HEK293 (cell line): ENCODE data around the gene NEK7.

Source experiments
- CTCF ChIA-PET: fragments of 350-600 bp; formaldehyde crosslinking; extraction: SDS; loops from one replicate; lab custom pipeline; 2021; ENCODE audit warnings: antibody characterized with exemption; lab: Yijun Ruan, JAX
- POLR2A ChIA-PET: fragments of 300-600 bp; formaldehyde crosslinking; extraction: SDS; loops from one replicate; lab custom pipeline; 2020; ENCODE audit warnings: antibody characterized with exemption, inconsistent platforms; lab: Yijun Ruan, JAX
- H3K27ac ChIP-seq: fragments of 200-500 bp; sonication (Bioruptor generic); 2 replicates; pipeline ENCODE4 v1.5.1; 2014; ENCODE audit warnings: low read depth, low read length, control low read depth, inconsistent platforms; ENCODE audit errors: extremely low read depth
- H3K36me3 ChIP-seq, 2 experiments: fragments of 200-500 bp in 1 of 2; sonication (Bioruptor generic) in 1 of 2; 1 replicate in 1 of 2; 2 replicates in 1 of 2; pipeline ENCODE4 v1.5.1; 2014 to 2017; ENCODE audit warnings: inconsistent platforms in 2 of 2, low read length in 2 of 2; ENCODE audit not compliant: control insufficient read depth in 2 of 2, insufficient read depth in 1 of 2
- H3K4me1 ChIP-seq: fragments of 200-500 bp; sonication (Bioruptor generic); 2 replicates; pipeline ENCODE4 v1.5.1; 2014; ENCODE audit warnings: mild to moderate bottlenecking, low read length, inconsistent platforms; ENCODE audit not compliant: control insufficient read depth, insufficient read depth
- H3K4me3 ChIP-seq: 2 replicates; pipeline ENCODE4 v1.5.1; 2011; ENCODE audit warnings: low read depth, mild to moderate bottlenecking, control low read depth, low read length, moderate library complexity
- H3K9me3 ChIP-seq: fragments of 200-500 bp; sonication (Bioruptor generic); 2 replicates; pipeline ENCODE4 v1.5.1; 2014; ENCODE audit warnings: low read depth, low read length, inconsistent platforms; ENCODE audit not compliant: control insufficient read depth, insufficient read depth
- ELK4 ChIP-seq: IDR thresholded peaks from 2 replicates; pipeline ENCODE4 v1.6.1; 2011; ENCODE audit warnings: mild to moderate bottlenecking, low read depth, low read length, borderline replicate concordance
- GFI1B ChIP-seq: fragments of 450-650 bp; formaldehyde crosslinking; IDR thresholded peaks from 2 replicates; pipeline ENCODE4 v1.5.1; 2016; ENCODE audit warnings: missing biosample characterization, missing genetic modification characterization
- HIC1 ChIP-seq: fragments of 450-650 bp; formaldehyde crosslinking; IDR thresholded peaks from 2 replicates; pipeline ENCODE4 v1.5.1; 2016; ENCODE audit warnings: missing biosample characterization, missing genetic modification characterization
- INSM2 ChIP-seq: fragments of 450-650 bp; formaldehyde crosslinking; IDR thresholded peaks from 2 replicates; pipeline ENCODE4 v1.5.1; 2016; ENCODE audit warnings: missing biosample characterization, missing genetic modification characterization
- OSR2 ChIP-seq: fragments of 450-650 bp; formaldehyde crosslinking; IDR thresholded peaks from 2 replicates; pipeline ENCODE4 v1.5.1; 2016; ENCODE audit warnings: missing biosample characterization, missing genetic modification characterization
- SALL2 ChIP-seq: fragments of 450-650 bp; formaldehyde crosslinking; IDR thresholded peaks from 2 replicates; pipeline ENCODE4 v1.5.0; 2017; ENCODE audit warnings: missing biosample characterization, mild to moderate bottlenecking, missing genetic modification characterization, borderline replicate concordance
- SCRT2 ChIP-seq: fragments of 450-650 bp; formaldehyde crosslinking; IDR thresholded peaks from 2 replicates; pipeline ENCODE4 v1.5.1; 2016; ENCODE audit warnings: missing biosample characterization, missing genetic modification characterization
- ZBTB44 ChIP-seq: fragments of 450-650 bp; IDR thresholded peaks from 2 replicates; pipeline ENCODE4 v1.5.1; 2018; ENCODE audit warnings: missing biosample characterization, mild to moderate bottlenecking, missing genetic modification characterization
- ZEB2 ChIP-seq: fragments of 450-650 bp; formaldehyde crosslinking; IDR thresholded peaks from 2 replicates; pipeline ENCODE4 v1.5.1; 2016; ENCODE audit warnings: missing biosample characterization, missing genetic modification characterization
- ZFP37 ChIP-seq: fragments of 450-650 bp; formaldehyde crosslinking; IDR thresholded peaks from 2 replicates; pipeline ENCODE4 v1.5.1; 2016; ENCODE audit warnings: missing biosample characterization, missing genetic modification characterization
- ZNF10 ChIP-seq: fragments of 450-650 bp; formaldehyde crosslinking; IDR thresholded peaks from 2 replicates; pipeline ENCODE4 v1.5.1; 2017; ENCODE audit warnings: missing biosample characterization, missing genetic modification characterization
- ZNF157 ChIP-seq: fragments of 450-650 bp; formaldehyde crosslinking; IDR thresholded peaks from 2 replicates; pipeline ENCODE4 v1.5.1; 2016; ENCODE audit warnings: missing biosample characterization, missing genetic modification characterization
- ZNF239 ChIP-seq: fragments of 450-650 bp; formaldehyde crosslinking; IDR thresholded peaks from 2 replicates; pipeline ENCODE4 v1.5.1; 2016; ENCODE audit warnings: missing biosample characterization, missing genetic modification characterization
- ZNF266 ChIP-seq: fragments of 450-650 bp; formaldehyde crosslinking; IDR thresholded peaks from 2 replicates; pipeline ENCODE4 v1.5.1; 2016; ENCODE audit warnings: missing biosample characterization, missing genetic modification characterization, low read depth
- ZNF354C ChIP-seq: fragments of 450-650 bp; formaldehyde crosslinking; IDR thresholded peaks from 2 replicates; pipeline ENCODE4 v1.5.1; 2016; ENCODE audit warnings: missing biosample characterization, missing genetic modification characterization, low read depth, borderline replicate concordance
- ZNF529 ChIP-seq: fragments of 450-650 bp; formaldehyde crosslinking; IDR thresholded peaks from 2 replicates; pipeline ENCODE4 v1.5.1; 2017; ENCODE audit warnings: missing genetic modification characterization, missing biosample characterization; ENCODE audit not compliant: insufficient replicate concordance
- ZNF549 ChIP-seq: fragments of 450-650 bp; IDR thresholded peaks from 2 replicates; pipeline ENCODE4 v1.5.1; 2018; ENCODE audit warnings: missing biosample characterization, missing genetic modification characterization, mild to moderate bottlenecking, inconsistent platforms, moderate library complexity
- ZNF555 ChIP-seq: fragments of 450-650 bp; formaldehyde crosslinking; conservative IDR thresholded peaks from 2 replicates; pipeline ENCODE4 v1.5.1; 2017; ENCODE audit warnings: missing biosample characterization, mild to moderate bottlenecking, missing genetic modification characterization, inconsistent platforms
- ZNF585B ChIP-seq: fragments of 450-650 bp; formaldehyde crosslinking; IDR thresholded peaks from 2 replicates; pipeline ENCODE4 v1.5.1; 2016; ENCODE audit warnings: missing biosample characterization, missing genetic modification characterization
- ZNF621 ChIP-seq: fragments of 450-650 bp; formaldehyde crosslinking; IDR thresholded peaks from 2 replicates; pipeline ENCODE4 v1.5.1; 2017; ENCODE audit warnings: missing biosample characterization, missing genetic modification characterization
- ZNF830 ChIP-seq: fragments of 450-650 bp; IDR thresholded peaks from 2 replicates; pipeline ENCODE4 v1.5.0; 2018; ENCODE audit warnings: missing biosample characterization, missing genetic modification characterization, low read depth, mild to moderate bottlenecking, moderate library complexity
- ZNF837 ChIP-seq: fragments of 450-650 bp; formaldehyde crosslinking; IDR thresholded peaks from 2 replicates; pipeline ENCODE4 v1.5.1; 2016; ENCODE audit warnings: missing biosample characterization, missing genetic modification characterization
- ZNF843 ChIP-seq: fragments of 450-650 bp; formaldehyde crosslinking; IDR thresholded peaks from 2 replicates; pipeline ENCODE4 v1.5.1; 2016; ENCODE audit warnings: missing biosample characterization, missing genetic modification characterization
- ZSCAN5A ChIP-seq: fragments of 450-650 bp; formaldehyde crosslinking; IDR thresholded peaks from 2 replicates; pipeline ENCODE4 v1.5.1; 2016; ENCODE audit warnings: missing biosample characterization, missing genetic modification characterization

The NEK7 gene

GRCh38 chr1:198151688-198152087 is 5.1 kb upstream of the NEK7 start (continued):
- TF ChIP-seq HIC1 (tag by site-specific recombination): no peak

GRCh38 chr1:198153103-198153502 is 3.7 kb upstream of the NEK7 start:
- H3K4me1 ChIP-seq: no peaks in the 10 kb centered on the region
- no peaks in the 10 kb centered on the region for H3K36me3 ChIP-seq
- no peaks in the 10 kb centered on the region for H3K9me3 ChIP-seq
- ChIA-PET POLR2A (no interaction called here), CTCF (no interaction called here)
- no peak overlapping the region for H3K4me3 ChIP-seq
- no peak overlapping the region for H3K27ac ChIP-seq
- TF ChIP-seq SCRT2 (tag by site-specific recombination) (peak; percentile 72), ZNF157 (tag by site-specific recombination) (no peak), ZNF555 (tag by site-specific recombination) (no peak), ZNF266 (tag by site-specific recombination) (no peak), ZNF549 (tag by site-specific recombination) (no peak)

- POLR2A ChIA-PET: no interaction called here
- TF ChIP-seq ZSCAN5A (tag by site-specific recombination) (no peak), OSR2 (tag by site-specific recombination) (no peak), ELK4 (no peak), ZFP37 (no peak), ZBTB44 (tag by site-specific recombination) (no peak), ZNF621 (no peak), ZNF10 (tag by site-specific recombination) (no peak), GFI1B (tag by site-specific recombination) (no peak), ZNF354C (tag by site-specific recombination) (no peak), ZEB2 (tag by site-specific recombination) (no peak), INSM2 (tag by site-specific recombination) (no peak), ZNF239 (tag by site-specific recombination) (no peak), SALL2 (tag by site-specific recombination) (no peak), ZNF830 (tag by site-specific recombination) (no peak), ZNF837 (tag by site-specific recombination) (no peak), ZNF843 (tag by site-specific recombination) (no peak), ZNF585B (no peak), ZNF529 (tag by site-specific recombination) (no peak)
- Histone ChIP-seq H3K4me3 (no peak overlapping the region), H3K36me3 (no peaks in the 10 kb centered on the region), H3K27ac (no peak overlapping the region), H3K9me3 (no peaks in the 10 kb centered on the region), H3K4me1 (no peaks in the 10 kb centered on the region)
- CTCF ChIA-PET: no interaction called here
These were observed 3.0 kb upstream of the NEK7 start for GRCh38 chr1:198153804-198154203.
